Mucosa of stomach (tissue), 1 donor: Measurements from ENCODE around the gene TSEN54.

ENCODE experiments used
- H3K27me3 ChIP-seq: one replicate; pipeline ENCODE4 v1.7.0; 2013; ENCODE audit warnings: mild to moderate bottlenecking, low read length; ENCODE audit not compliant: control insufficient read depth, insufficient read depth
- H3K36me3 ChIP-seq: one replicate; pipeline ENCODE4 v1.7.0; 2013; ENCODE audit warnings: low read length; ENCODE audit not compliant: control insufficient read depth, insufficient read depth
- H3K4me1 ChIP-seq: one replicate; pipeline ENCODE4 v1.7.0; 2013; ENCODE audit warnings: mild to moderate bottlenecking, low read length; ENCODE audit not compliant: control insufficient read depth, insufficient read depth
- H3K4me3 ChIP-seq: one replicate; pipeline ENCODE4 v1.7.0; 2013; ENCODE audit warnings: low read length
- H3K9ac ChIP-seq: one replicate; pipeline ENCODE4 v1.7.0; 2013; ENCODE audit warnings: mild to moderate bottlenecking, low read length, moderate library complexity
- H3K9me3 ChIP-seq: one replicate; pipeline ENCODE4 v1.7.0; 2013; ENCODE audit warnings: mild to moderate bottlenecking, low read length, moderate library complexity; ENCODE audit not compliant: control insufficient read depth
- donor health status: Pancreatic carcinoma.

The TSEN54 gene

GRCh38 chr17:75508931-75509361 lies 7.4 kb upstream of the TSEN54 start:
- Histone ChIP-seq H3K4me1 (peaks cover 53% of the 10 kb centered on the region), H3K27me3 (no peaks in the 10 kb centered on the region), H3K36me3 (peaks cover 9% of the 10 kb centered on the region), H3K9me3 (no peaks in the 10 kb centered on the region), H3K9ac (peak overlapping the region; percentile 39), H3K4me3 (no peak overlapping the region)

- Histone ChIP-seq H3K36me3 (peaks cover 9% of the 10 kb centered on the region), H3K4me1 (peaks cover 53% of the 10 kb centered on the region), H3K9ac (no peak overlapping the region), H3K9me3 (no peaks in the 10 kb centered on the region), H3K4me3 (no peak overlapping the region), H3K27me3 (no peaks in the 10 kb centered on the region)
Observed at GRCh38 chr17:75509528-75510258, 6.6 kb upstream of the TSEN54 start.

GRCh38 chr17:75511270-75511609 lies 5.1 kb upstream of the TSEN54 start:
- H3K9ac ChIP-seq, result peak overlapping the region; percentile 49

GRCh38 chr17:75511610-75512575 lies 4.4 kb upstream of the TSEN54 start:
- Histone ChIP-seq H3K9me3 (no peaks in the 10 kb centered on the region), H3K4me3 (peak overlapping the region; percentile 1), H3K9ac (peak overlapping the region; percentile 49), H3K36me3 (peaks cover 9% of the 10 kb centered on the region), H3K4me1 (peaks cover 53% of the 10 kb centered on the region), H3K27me3 (no peaks in the 10 kb centered on the region)

More at GRCh38 chr17:75511270-75511609, 5.1 kb upstream of the TSEN54 start:
- H3K4me3 ChIP-seq, result peak overlapping the region; percentile 1
- H3K27me3 ChIP-seq, result no peaks in the 10 kb centered on the region
- H3K9me3 ChIP-seq, result no peaks in the 10 kb centered on the region
- peaks cover 9% of the 10 kb centered on the region for H3K36me3 ChIP-seq
- peaks cover 53% of the 10 kb centered on the region for H3K4me1 ChIP-seq

GRCh38 chr17:75512926-75513640 lies 3.2 kb upstream of the TSEN54 start:
- peak overlapping the region; percentile 34 for H3K9ac ChIP-seq
- H3K9me3 ChIP-seq, result no peaks in the 10 kb centered on the region
- peaks cover 64% of the 10 kb centered on the region for H3K4me1 ChIP-seq
- H3K27me3 ChIP-seq, result no peaks in the 10 kb centered on the region
- H3K4me3 ChIP-seq, result peak overlapping the region; percentile 6
- H3K36me3 ChIP-seq, result peaks cover 8% of the 10 kb centered on the region

GRCh38 chr17:75513641-75514000 lies 2.7 kb upstream of the TSEN54 start:
- Histone ChIP-seq H3K4me1 (peaks cover 66% of the 10 kb centered on the region), H3K4me3 (peak overlapping the region; percentile 6), H3K36me3 (peaks cover 3% of the 10 kb centered on the region), H3K27me3 (no peaks in the 10 kb centered on the region), H3K9ac (peak overlapping the region; percentile 75), H3K9me3 (no peaks in the 10 kb centered on the region)

- peak overlapping the region; percentile 34 for H3K4me3 ChIP-seq
- no peaks in the 10 kb centered on the region for H3K27me3 ChIP-seq
- H3K36me3 ChIP-seq, result peaks cover 5% of the 10 kb centered on the region
- H3K9me3 ChIP-seq, result no peaks in the 10 kb centered on the region
- peak overlapping the region; percentile 75 for H3K9ac ChIP-seq
- H3K4me1 ChIP-seq, result peaks cover 60% of the 10 kb centered on the region
Observed at GRCh38 chr17:75514299-75514918, 1.9 kb upstream of the TSEN54 start.

GRCh38 chr17:75514919-75515495 lies 1.3 kb upstream of the TSEN54 start:
- H3K9me3 ChIP-seq, result no peaks in the 10 kb centered on the region
- peaks cover 5% of the 10 kb centered on the region for H3K36me3 ChIP-seq
- H3K4me3 ChIP-seq, result peak overlapping the region; percentile 34
- peaks cover 59% of the 10 kb centered on the region for H3K4me1 ChIP-seq
- H3K27me3 ChIP-seq, result no peaks in the 10 kb centered on the region
- peak overlapping the region; percentile 75 for H3K9ac ChIP-seq

- H3K4me3 ChIP-seq, result peak within 1 kb of the TSS; percentile 80
- peaks cover 5% of the 10 kb centered on the region for H3K36me3 ChIP-seq
- H3K4me1 ChIP-seq, result peaks cover 52% of the 10 kb centered on the region
Observed at GRCh38 chr17:75515496-75516254, 653 bp upstream of the TSEN54 start, which contains the start of gene CASKIN2. CASKIN2 (minus strand) TSS chr17:75515537; CDS start chr17:75513804, 1,733 bp downstream.

GRCh38 chr17:75516619-75517296 lies 430 bp downstream of the TSEN54 start:
- Histone ChIP-seq H3K9me3 (no peaks in the 10 kb centered on the region), H3K4me1 (peaks cover 43% of the 10 kb centered on the region), H3K27me3 (no peaks in the 10 kb centered on the region), H3K36me3 (peaks cover 5% of the 10 kb centered on the region), H3K4me3 (peak overlapping the region; percentile 23), H3K9ac (peak overlapping the region; percentile 60)

More at GRCh38 chr17:75515496-75516254, 653 bp upstream of the TSEN54 start, which contains the start of gene CASKIN2:
- no peaks in the 10 kb centered on the region for H3K27me3 ChIP-seq
- peak within 1 kb of the TSS; percentile 75 for H3K9ac ChIP-seq
- no peaks in the 10 kb centered on the region for H3K9me3 ChIP-seq
